Measurements from ENCODE around the gene FHOD3. TPM values are rescaled to one million over a fixed set of nuclear protein-coding genes. Genes with fewer than 3 reads are reported as not detected.

Gene FHOD3
- total and polyA plus RNA-seq, 2 of the 13 experiments (the other 11 are each of a cell fraction or from before 2014, with no cell fraction given): 0.07 TPM; not detected in 1

DNA sequence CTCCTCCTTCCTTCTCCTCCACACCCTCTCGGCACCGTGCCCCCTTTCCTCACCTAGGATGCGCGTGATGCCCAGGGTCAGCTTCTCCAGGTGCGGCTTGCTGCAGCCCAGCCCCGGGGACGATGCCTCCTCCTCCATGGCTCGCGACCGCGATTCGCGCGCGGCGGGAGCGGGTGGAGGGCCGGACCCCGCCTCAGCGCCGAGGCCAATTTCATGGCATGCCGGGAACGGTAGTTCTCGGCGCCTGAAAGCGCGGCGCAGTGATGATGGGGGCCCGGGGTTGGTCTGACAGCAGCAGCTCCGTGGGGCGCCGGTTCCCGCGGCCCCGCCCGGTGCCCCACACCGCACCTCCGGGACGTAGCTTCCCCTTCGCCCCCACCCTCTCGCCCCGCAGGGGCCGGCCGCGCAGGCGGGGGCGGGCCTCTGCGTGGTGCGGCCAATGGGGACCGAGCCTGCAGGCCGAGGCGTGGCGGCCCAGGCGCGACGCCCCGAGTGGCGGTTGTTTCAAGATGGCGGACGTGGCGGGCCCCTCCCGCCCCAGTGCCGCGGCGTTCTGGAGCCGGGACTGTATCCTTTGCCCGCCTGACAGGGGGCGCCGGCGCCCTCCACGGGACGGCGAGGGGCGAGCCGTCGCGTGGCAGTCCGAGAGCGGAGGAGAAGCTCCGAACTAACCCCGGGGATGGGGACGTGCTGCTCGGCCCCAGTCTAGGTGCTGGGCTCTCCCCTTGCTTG, 531.3 kb downstream of the FHOD3 start, which contains the start of the genes KIAA1328 and TPGS2 (continued):
- TF ChIP-seq ZNF33B (CRISPR knock-in tag; IDR thresholded peaks at IDR 0.05) (0 out of 2 replicates have a peak, but pooled peaks have one; percentile 25), TOE1 (CRISPR knock-in tag; IDR thresholded peaks at IDR 0.05) (peak; percentile 66; the same call in 1 of the 2 replicates), SIN3A (IDR thresholded peaks at IDR 0.05; ENCODE audit: borderline replicate concordance, low read depth, low read length) (peak; percentile 87; the same call in 1 of the 2 replicates), DMAP1 (CRISPR knock-in tag; IDR thresholded peaks at IDR 0.05) (peak; percentile 79), FOXC1 (CRISPR knock-in tag; IDR thresholded peaks at IDR 0.05; ENCODE audit: borderline replicate concordance) (peak; percentile 86), ZNF781 (CRISPR knock-in tag; IDR thresholded peaks at IDR 0.05; ENCODE audit: borderline replicate concordance, not compliant biosample characterization) (peak; percentile 48), JDP2 (CRISPR knock-in tag; IDR thresholded peaks at IDR 0.05; ENCODE audit: borderline replicate concordance) (no peak; the same call in 1 of the 2 replicates), ZNF331 (CRISPR knock-in tag; IDR thresholded peaks at IDR 0.05) (peak; percentile 12; the same call in 1 of the 2 replicates), ZFYVE20 (CRISPR knock-in tag; IDR thresholded peaks at IDR 0.05; ENCODE audit: borderline replicate concordance, low read depth) (0 out of 2 replicates have a peak, but pooled peaks have one; percentile 16), ZBTB42 (CRISPR knock-in tag; IDR thresholded peaks at IDR 0.05) (peak; percentile 24; the same call in 1 of the 2 replicates), ZFP36L2 (CRISPR knock-in tag; IDR thresholded peaks at IDR 0.05) (no peak), KDM5B (CRISPR knock-in tag; IDR thresholded peaks at IDR 0.05; ENCODE audit: borderline replicate concordance) (peak; percentile 20; the same call in 1 of the 2 replicates), KMT2A (CRISPR knock-in tag; IDR thresholded peaks at IDR 0.05) (peak; percentile 77)
- TF ChIP-seq, protein P1, sequence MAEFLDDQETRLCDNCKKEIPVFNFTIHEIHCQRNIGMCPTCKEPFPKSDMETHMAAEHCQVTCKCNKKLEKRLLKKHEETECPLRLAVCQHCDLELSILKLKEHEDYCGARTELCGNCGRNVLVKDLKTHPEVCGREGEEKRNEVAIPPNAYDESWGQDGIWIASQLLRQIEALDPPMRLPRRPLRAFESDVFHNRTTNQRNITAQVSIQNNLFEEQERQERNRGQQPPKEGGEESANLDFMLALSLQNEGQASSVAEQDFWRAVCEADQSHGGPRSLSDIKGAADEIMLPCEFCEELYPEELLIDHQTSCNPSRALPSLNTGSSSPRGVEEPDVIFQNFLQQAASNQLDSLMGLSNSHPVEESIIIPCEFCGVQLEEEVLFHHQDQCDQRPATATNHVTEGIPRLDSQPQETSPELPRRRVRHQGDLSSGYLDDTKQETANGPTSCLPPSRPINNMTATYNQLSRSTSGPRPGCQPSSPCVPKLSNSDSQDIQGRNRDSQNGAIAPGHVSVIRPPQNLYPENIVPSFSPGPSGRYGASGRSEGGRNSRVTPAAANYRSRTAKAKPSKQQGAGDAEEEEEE (CRISPR knock-in tag; IDR thresholded peaks at IDR 0.05; ENCODE audit: borderline replicate concordance): no peak
- TF ChIP-seq, protein P2, sequence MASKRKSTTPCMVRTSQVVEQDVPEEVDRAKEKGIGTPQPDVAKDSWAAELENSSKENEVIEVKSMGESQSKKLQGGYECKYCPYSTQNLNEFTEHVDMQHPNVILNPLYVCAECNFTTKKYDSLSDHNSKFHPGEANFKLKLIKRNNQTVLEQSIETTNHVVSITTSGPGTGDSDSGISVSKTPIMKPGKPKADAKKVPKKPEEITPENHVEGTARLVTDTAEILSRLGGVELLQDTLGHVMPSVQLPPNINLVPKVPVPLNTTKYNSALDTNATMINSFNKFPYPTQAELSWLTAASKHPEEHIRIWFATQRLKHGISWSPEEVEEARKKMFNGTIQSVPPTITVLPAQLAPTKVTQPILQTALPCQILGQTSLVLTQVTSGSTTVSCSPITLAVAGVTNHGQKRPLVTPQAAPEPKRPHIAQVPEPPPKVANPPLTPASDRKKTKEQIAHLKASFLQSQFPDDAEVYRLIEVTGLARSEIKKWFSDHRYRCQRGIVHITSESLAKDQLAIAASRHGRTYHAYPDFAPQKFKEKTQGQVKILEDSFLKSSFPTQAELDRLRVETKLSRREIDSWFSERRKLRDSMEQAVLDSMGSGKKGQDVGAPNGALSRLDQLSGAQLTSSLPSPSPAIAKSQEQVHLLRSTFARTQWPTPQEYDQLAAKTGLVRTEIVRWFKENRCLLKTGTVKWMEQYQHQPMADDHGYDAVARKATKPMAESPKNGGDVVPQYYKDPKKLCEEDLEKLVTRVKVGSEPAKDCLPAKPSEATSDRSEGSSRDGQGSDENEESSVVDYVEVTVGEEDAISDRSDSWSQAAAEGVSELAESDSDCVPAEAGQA (IDR thresholded peaks at IDR 0.05; ENCODE audit: low read depth): peak; percentile 51; the same call in 1 of the 2 replicates
- TF ChIP-seq, protein P2 (CRISPR knock-in tag; IDR thresholded peaks at IDR 0.05; ENCODE audit: borderline replicate concordance): no peak; the same call in 1 of the 2 replicates
- TF ChIP-seq, protein P3, sequence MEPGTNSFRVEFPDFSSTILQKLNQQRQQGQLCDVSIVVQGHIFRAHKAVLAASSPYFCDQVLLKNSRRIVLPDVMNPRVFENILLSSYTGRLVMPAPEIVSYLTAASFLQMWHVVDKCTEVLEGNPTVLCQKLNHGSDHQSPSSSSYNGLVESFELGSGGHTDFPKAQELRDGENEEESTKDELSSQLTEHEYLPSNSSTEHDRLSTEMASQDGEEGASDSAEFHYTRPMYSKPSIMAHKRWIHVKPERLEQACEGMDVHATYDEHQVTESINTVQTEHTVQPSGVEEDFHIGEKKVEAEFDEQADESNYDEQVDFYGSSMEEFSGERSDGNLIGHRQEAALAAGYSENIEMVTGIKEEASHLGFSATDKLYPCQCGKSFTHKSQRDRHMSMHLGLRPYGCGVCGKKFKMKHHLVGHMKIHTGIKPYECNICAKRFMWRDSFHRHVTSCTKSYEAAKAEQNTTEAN (CRISPR knock-in tag; conservative IDR thresholded peaks at IDR 0.05): 0 out of 2 replicates have a peak, but pooled peaks have one; percentile 66

Data from HepG2 (cell line).